ENCODE data around the gene TRAK1. TPM values are rescaled to one million over a fixed set of nuclear protein-coding genes. Genes with fewer than 3 reads are reported as not detected.

TRAK1 gene
- total RNA-seq, 1 donor from 2014 or later = 323 TPM

Other genes with a start within 250 kb of the TRAK1 start
- 1.5 TPM for gene ULK4, start 129.3 kb upstream of the TRAK1 start, total RNA-seq
- gene CCK, start 174.8 kb downstream of the TRAK1 start, total RNA-seq = not detected